NK-92 (cell line): ENCODE data around the gene PRDX2.
"Not testable (repeated sequence)": the region's sequence is repeated elsewhere in the genome, so short reads cannot be mapped to it uniquely, and the experiment has no call there.

ENCODE experiments used
- DNase-seq: peaks from one replicate; lab custom pipeline; 2025; ENCODE audit not compliant: unreplicated experiment; lab: John Stamatoyannopoulos, UW

The PRDX2 gene

GRCh38 chr19:12825254-12826131 lies 23.9 kb upstream of the PRDX2 start:
- no peak for DNase-seq

GRCh38 chr19:12821761-12822160 lies 20.2 kb upstream of the PRDX2 start:
- no peak for DNase-seq

- DNase-seq: not testable (repeated sequence)
Measured at GRCh38 chr19:12817810-12818209, 16.2 kb upstream of the PRDX2 start.

- DNase-seq: not testable (repeated sequence)
Measured at GRCh38 chr19:12817188-12817587, 15.6 kb upstream of the PRDX2 start.

GRCh38 chr19:12815088-12815487 lies 13.5 kb upstream of the PRDX2 start:
- DNase-seq: no peak

- no peak for DNase-seq
Measured at GRCh38 chr19:12806242-12807081, 4.9 kb upstream of the PRDX2 start, which contains the start of gene RNASEH2A. RNASEH2A (plus strand) TSS chr19:12806584; CDS start chr19:12806674, 90 bp downstream.

GRCh38 chr19:12804051-12804450 lies 2.5 kb upstream of the PRDX2 start:
- no peak for DNase-seq

GRCh38 chr19:12802267-12803106 lies 887 bp upstream of the PRDX2 start:
- DNase-seq: no peak

- no peak for DNase-seq
Measured at GRCh38 chr19:12800923-12801465, 606 bp downstream of the PRDX2 start.

GRCh38 chr19:12800466-12800770 lies 1.2 kb downstream of the PRDX2 start:
- DNase-seq: no peak

GRCh38 chr19:12799742-12800465 lies 1.7 kb downstream of the PRDX2 start:
- no peak for DNase-seq

GRCh38 chr19:12797607-12798006 lies 4.0 kb downstream of the PRDX2 start:
- DNase-seq: not testable (repeated sequence)

- no peak for DNase-seq
Measured at GRCh38 chr19:12797141-12797587, 4.4 kb downstream of the PRDX2 start.

- no peak for DNase-seq
Measured at GRCh38 chr19:12796146-12797071, 5.2 kb downstream of the PRDX2 start.

GRCh38 chr19:12794971-12795381 lies 6.6 kb downstream of the PRDX2 start:
- DNase-seq: no peak

GRCh38 chr19:12794196-12794941 lies 7.2 kb downstream of the PRDX2 start:
- no peak for DNase-seq

- DNase-seq: no peak
Measured at GRCh38 chr19:12793290-12794195, 8.1 kb downstream of the PRDX2 start.
